Placental pericyte (primary cell): ENCODE data around the gene HLA-E. TPM values are rescaled to one million over a fixed set of nuclear protein-coding genes. Genes with fewer than 3 reads are reported as not detected.

Experiments
- total RNA-seq: library from RNA; depleted of rRNA; stranded (reverse); fragments of >200 nt; gene quantifications from 2 replicates; pipeline ENCODE4 v1.2.3, GENCODE V29; 2012

HLA-E gene
- 175 and 411 TPM in 2 replicates for total RNA-seq

DNA sequence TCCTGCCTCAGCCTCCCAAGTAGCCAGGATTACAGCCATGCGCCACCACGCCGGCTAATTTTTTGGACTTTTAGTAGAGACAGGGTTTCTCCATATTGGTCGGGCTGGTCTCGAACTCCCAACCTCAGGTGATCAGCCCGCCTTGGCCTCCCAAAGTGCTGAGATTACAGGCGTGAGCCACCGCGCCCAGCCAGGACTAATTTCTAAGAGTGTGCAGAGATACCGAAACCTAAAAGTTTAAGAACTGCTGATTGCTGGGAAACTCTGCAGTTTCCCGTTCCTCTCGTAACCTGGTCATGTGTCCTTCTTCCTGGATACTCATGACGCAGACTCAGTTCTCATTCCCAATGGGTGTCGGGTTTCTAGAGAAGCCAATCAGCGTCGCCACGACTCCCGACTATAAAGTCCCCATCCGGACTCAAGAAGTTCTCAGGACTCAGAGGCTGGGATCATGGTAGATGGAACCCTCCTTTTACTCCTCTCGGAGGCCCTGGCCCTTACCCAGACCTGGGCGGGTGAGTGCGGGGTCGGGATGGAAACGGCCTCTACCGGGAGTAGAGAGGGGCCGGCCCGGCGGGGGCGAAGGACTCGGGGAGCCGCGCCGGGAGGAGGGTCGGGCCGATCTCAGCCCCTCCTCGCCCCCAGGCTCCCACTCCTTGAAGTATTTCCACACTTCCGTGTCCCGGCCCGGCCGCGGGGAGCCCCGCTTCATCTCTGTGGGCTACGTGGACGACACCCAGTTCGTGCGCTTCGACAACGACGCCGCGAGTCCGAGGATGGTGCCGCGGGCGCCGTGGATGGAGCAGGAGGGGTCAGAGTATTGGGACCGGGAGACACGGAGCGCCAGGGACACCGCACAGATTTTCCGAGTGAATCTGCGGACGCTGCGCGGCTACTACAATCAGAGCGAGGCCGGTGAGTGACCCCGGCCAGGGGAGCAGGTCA, at the start of gene HLA-E:
TSS of gene HLA-E (plus strand) at position 429 of the 945 bp plus-strand sequence. CDS start at position 452, 23 bp downstream.

Other genes with a start within 250 kb of the HLA-E start
- gene TRIM39, start 162.6 kb upstream of the HLA-E start, total RNA-seq = 18.3 and 19.5 TPM in 2 replicates
- gene RPP21, start 144.4 kb upstream of the HLA-E start, total RNA-seq = 29.5 and 31.4 TPM in 2 replicates
- 34.6 and 53.1 TPM in 2 replicates for gene GNL1, start 67.0 kb downstream of the HLA-E start, total RNA-seq
- gene PRR3, start 67.8 kb downstream of the HLA-E start, total RNA-seq = 7.9 and 11.3 TPM in 2 replicates
- gene ABCF1, start 81.9 kb downstream of the HLA-E start, total RNA-seq = 53.1 and 54.5 TPM in 2 replicates
- gene PPP1R10, start 127.7 kb downstream of the HLA-E start, total RNA-seq = 40.9 and 53.4 TPM in 2 replicates
- gene MRPS18B, start 128.3 kb downstream of the HLA-E start, total RNA-seq = 70.5 and 88.8 TPM in 2 replicates
- 5.4 and 7.2 TPM in 2 replicates for gene ATAT1, start 137.4 kb downstream of the HLA-E start, total RNA-seq
- gene C6orf136, start 157.6 kb downstream of the HLA-E start, total RNA-seq = 3.3 and 4.0 TPM in 2 replicates
- gene DHX16, start 183.5 kb downstream of the HLA-E start, total RNA-seq = 36.5 and 48.4 TPM in 2 replicates
- gene PPP1R18, start 197.1 kb downstream of the HLA-E start, total RNA-seq = 95.6 and 121 TPM in 2 replicates
- gene NRM, start 201.5 kb downstream of the HLA-E start, total RNA-seq = 2.2 and 7.3 TPM in 2 replicates
- 4.4 and 14.3 TPM in 2 replicates for gene MDC1, start 227.8 kb downstream of the HLA-E start, total RNA-seq
- gene TUBB, start 230.8 kb downstream of the HLA-E start, total RNA-seq = 380 and 1,475 TPM in 2 replicates